ENCODE measurements around the gene LASP1NB.
A peak's percentile ranks its signal among the peaks of the same experiment; 100 is the strongest.

The LASP1NB gene

DNA sequence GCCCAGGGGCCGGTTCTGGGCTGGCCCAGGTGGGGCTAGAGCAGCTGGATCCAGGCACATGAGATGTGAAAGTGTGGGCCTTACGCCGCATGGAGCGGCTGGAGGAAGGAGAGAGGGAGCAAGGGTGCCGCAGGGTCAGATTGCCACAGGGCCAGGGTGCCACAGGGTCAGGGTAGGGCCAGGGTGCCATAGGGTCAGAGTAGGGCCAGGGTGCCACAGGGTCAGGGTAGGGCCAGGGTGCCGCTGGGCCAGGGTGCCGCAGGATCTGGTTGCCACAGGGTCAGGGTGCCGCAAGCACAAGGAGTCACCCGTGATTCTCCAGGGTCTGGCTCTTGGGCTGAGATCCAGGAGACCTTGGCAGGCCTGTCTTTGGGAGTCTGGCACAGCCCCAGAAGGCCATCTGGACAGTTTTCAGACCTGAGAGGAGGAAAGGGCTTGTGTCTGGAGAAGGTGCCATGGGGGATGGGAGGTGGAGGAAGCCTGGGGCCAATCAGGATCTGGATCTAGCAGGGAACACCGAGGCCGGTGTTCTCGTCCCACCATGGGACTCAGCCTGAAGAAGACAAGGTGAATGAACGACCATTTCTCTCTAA lies 13.1 kb upstream of the LASP1NB start:
- in situ Hi-C loops (cut with MboI; ENCODE audit: low sequenced_read_pairs, unreplicated experiment): no loop called here
- TF ChIP-seq, protein P1, sequence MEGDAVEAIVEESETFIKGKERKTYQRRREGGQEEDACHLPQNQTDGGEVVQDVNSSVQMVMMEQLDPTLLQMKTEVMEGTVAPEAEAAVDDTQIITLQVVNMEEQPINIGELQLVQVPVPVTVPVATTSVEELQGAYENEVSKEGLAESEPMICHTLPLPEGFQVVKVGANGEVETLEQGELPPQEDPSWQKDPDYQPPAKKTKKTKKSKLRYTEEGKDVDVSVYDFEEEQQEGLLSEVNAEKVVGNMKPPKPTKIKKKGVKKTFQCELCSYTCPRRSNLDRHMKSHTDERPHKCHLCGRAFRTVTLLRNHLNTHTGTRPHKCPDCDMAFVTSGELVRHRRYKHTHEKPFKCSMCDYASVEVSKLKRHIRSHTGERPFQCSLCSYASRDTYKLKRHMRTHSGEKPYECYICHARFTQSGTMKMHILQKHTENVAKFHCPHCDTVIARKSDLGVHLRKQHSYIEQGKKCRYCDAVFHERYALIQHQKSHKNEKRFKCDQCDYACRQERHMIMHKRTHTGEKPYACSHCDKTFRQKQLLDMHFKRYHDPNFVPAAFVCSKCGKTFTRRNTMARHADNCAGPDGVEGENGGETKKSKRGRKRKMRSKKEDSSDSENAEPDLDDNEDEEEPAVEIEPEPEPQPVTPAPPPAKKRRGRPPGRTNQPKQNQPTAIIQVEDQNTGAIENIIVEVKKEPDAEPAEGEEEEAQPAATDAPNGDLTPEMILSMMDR (IDR thresholded peaks at IDR 0.05; ENCODE audit: borderline replicate concordance, control extremely low read depth, extremely low read depth, insufficient read depth, missing control alignments): no peak
- DNase-seq (ENCODE audit: low spot score): peak; percentile 16

DNA sequence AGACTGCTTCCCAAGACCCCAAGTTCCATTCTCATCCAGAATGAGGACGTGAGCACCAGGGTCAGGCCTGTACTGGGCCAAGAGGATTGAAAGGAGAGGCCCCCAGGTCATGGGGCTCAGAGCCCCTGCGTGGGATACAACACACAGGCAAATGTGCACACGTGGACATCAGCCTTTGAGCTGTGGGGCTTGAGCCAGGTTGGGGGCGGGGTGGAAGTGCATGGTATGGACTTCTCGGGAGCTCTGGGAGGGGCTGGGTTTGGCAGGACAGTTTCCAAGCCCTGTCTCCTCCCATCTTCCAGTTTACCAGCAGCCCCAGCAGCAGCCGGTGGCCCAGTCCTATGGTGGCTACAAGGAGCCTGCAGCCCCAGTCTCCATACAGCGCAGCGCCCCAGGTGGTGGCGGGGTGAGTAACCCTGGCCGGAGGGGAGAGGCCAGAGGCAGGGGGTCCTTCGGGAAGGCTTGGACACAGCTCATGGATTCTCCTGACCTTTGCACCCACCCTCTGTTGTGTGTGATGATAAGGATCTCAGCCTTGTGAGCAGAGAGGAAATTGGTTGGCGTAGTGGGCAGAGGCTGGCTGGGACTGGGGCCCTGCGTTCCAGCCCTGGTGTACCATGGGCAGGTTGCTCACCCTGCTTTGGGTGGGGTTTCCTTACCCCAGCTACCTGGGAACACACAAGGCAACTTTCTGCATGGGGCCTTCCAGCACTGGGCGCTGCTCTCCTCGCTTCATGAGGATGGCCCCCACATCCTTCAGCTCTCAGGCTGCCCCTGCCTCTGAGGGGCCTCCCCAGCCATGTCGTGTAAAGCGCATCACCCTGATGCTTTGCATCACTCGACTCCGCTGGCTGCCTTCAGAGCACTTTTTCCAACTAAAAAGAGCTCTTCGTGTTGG lies 10.4 kb upstream of the LASP1NB start:
- TF ChIP-seq, protein P1 (IDR thresholded peaks at IDR 0.05; ENCODE audit: borderline replicate concordance, control extremely low read depth, extremely low read depth, insufficient read depth, missing control alignments): no peak
- no peak for DNase-seq (ENCODE audit: low spot score)
- in situ Hi-C loops (cut with MboI; ENCODE audit: low sequenced_read_pairs, unreplicated experiment): no loop called here

DNA sequence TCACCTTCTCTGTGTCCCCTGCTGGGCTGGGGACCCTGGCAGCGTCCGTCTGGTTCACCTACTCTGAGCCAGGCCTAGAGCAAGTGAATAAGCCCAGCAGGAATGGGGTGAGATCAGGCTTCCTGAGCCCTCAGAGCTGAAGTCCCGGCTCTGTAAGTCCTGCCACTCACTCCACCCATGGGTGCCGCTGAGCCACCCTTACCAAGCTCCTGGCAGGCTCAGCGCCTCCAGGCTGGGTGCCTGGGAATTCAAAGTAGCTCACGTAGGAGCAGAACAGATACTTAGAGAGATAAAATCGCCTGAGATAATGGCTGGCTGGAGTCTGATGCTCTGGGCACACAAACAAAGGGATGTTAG lies 9.8 kb upstream of the LASP1NB start:
- in situ Hi-C loops (cut with MboI; ENCODE audit: low sequenced_read_pairs, unreplicated experiment): no loop called here
- no peak for DNase-seq (ENCODE audit: low spot score)
- TF ChIP-seq, protein P1 (IDR thresholded peaks at IDR 0.05; ENCODE audit: borderline replicate concordance, control extremely low read depth, extremely low read depth, insufficient read depth, missing control alignments): no peak

DNA sequence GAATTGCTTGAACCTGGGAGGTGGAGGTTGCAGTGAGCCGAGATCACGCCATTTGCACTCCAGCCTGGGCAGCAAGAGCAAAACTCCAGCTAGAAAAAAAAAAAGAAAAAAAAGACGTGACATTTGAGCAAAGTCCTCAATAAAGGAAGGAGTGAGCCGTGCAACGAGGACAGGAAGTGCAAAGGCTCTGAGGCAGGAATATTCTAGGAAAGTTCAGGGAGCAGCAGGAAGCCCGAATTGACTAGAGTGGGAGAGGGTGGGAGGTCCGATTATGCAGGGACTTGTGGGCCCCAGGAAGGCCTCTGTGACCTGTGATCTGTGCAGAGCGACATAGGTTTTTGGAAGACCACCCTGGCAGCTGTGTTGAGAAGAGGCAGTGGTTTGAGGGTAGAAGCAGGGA lies 8.6 kb upstream of the LASP1NB start:
- in situ Hi-C loops (cut with MboI; ENCODE audit: low sequenced_read_pairs, unreplicated experiment): no loop called here
- TF ChIP-seq, protein P1 (IDR thresholded peaks at IDR 0.05; ENCODE audit: borderline replicate concordance, control extremely low read depth, extremely low read depth, insufficient read depth, missing control alignments): no peak
- no peak for DNase-seq (ENCODE audit: low spot score)

DNA sequence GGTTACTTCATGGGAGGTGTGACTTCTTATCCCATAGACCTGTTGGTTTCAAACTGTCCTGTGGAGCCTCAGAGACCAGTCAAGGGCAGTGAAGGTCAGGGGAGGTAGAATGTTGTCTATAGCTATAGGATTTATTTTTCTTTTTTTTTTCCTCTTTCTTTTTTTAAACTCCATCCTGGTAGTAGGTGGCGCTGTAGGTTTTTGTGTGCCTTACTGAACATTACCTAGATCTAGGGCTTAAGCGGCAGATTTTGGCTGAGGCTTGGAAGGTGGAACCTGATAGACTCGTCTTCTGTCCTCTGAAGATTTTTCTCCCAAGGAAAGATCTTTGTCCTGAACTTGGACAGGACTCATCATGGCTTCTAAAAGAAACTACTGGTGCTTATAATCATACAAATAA lies 8.2 kb upstream of the LASP1NB start:
- no peak for DNase-seq (ENCODE audit: low spot score)
- TF ChIP-seq, protein P1 (IDR thresholded peaks at IDR 0.05; ENCODE audit: borderline replicate concordance, control extremely low read depth, extremely low read depth, insufficient read depth, missing control alignments): no peak
- in situ Hi-C loops (cut with MboI; ENCODE audit: low sequenced_read_pairs, unreplicated experiment): no loop called here

DNA sequence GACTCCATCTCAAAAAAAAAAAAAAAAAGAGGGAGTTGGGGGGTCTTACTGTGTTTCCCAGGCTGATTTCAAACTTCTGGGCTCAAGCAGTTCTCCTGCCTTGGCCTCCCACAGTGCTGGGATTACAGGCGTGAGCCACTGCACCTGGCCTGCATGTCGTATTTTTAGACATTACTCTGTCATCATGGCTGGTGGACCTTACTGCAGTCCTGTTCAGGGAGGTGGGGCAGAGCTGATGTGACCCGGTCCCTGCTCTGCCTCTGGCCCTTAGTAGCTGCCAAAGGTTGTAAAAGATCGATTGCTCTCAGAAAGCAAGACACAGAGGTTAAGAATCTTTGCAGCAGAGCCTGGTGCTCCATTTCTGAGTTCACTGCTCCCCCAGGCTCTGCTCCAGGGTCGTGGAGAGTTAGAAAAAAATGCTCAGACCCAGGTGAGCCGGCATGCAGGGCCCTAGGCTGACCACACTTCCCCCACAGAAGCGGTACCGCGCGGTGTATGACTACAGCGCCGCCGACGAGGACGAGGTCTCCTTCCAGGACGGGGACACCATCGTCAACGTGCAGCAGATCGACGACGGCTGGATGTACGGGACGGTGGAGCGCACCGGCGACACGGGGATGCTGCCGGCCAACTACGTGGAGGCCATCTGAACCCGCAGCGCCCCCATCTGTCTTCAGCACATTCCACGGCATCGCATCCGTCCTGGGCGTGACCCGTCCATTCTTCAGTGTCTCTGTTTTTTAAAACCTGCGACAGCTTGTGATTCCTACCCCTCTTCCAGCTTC lies 7.1 kb upstream of the LASP1NB start:
- in situ Hi-C loops (cut with MboI; ENCODE audit: low sequenced_read_pairs, unreplicated experiment): no loop called here
- TF ChIP-seq, protein P1 (IDR thresholded peaks at IDR 0.05; ENCODE audit: borderline replicate concordance, control extremely low read depth, extremely low read depth, insufficient read depth, missing control alignments): no peak
- DNase-seq (ENCODE audit: low spot score): no peak

Measured in GM13976 (cell line).